ENCODE data around the gene PNN. TPM values are rescaled to one million over a fixed set of nuclear protein-coding genes. Genes with fewer than 3 reads are reported as not detected.

PNN gene
- total RNA-seq, 4 donors from 2014 or later = 9.2 to 16.2 (median 13.7) TPM

DNA sequence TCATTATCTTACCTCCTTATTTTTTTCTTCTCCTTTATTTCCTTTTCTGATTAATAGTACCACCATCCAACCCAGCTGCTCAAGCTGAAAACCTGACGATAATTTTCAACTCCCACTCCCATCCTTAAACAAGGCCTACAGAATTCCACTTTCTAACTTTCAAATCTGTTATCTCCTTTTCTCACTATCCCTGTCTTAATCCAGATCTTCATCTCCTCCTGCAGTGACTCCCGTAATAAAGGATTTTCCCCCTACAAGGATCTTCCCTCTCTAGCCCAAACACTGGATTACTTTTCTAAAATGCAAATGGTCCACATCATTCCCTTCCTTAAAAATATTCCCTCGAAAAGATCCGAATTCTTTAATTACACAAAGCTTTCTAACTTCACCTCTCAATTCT is 6.5 kb upstream of the PNN start:
- peaks cover 20 to 23% of the 10 kb centered on the region in 2 donors for H3K4me1 ChIP-seq
- intact Hi-C loops (cut with DNase I; ENCODE audit: low total_unique reads) = no loop called here
- no peak for ATAC-seq

DNA sequence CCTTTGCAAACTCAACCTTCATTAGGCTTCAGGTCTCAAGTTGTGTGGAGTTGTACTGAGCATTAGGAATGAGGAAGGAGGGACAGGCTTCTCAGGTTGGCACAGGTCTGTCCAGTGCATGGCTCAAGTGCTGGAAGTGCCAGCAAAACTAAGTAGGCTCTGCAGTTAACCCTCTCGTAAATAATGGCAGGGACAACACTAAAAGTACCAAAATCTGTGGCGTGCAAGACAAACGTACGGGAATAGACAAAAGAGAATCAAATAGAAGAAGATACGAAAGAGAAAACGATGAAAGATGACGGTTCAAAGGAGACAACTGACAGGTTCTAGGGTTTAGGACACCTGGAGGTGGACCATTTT is 5.5 kb upstream of the PNN start:
- no peaks in the 10 kb centered on the region for H3K9me3 ChIP-seq
- H3K4me1 ChIP-seq = peaks cover 20 to 23% of the 10 kb centered on the region in 2 donors
- peak; percentile 37 to 59 for ATAC-seq

More for the DNA sequence above, 6.5 kb upstream of the PNN start:
- Histone ChIP-seq H3K9me3 (no peaks in the 10 kb centered on the region), H3K27me3 (no peaks in the 10 kb centered on the region), H3K4me3 (peak overlapping the region in 3 of 4 donors; percentile 85 to 98 (median 92)), H3K27ac (peak overlapping the region; percentile 97 to 99 (median 98)), H3K36me3 (no peaks in the 10 kb centered on the region)
- TF ChIP-seq, protein P1, sequence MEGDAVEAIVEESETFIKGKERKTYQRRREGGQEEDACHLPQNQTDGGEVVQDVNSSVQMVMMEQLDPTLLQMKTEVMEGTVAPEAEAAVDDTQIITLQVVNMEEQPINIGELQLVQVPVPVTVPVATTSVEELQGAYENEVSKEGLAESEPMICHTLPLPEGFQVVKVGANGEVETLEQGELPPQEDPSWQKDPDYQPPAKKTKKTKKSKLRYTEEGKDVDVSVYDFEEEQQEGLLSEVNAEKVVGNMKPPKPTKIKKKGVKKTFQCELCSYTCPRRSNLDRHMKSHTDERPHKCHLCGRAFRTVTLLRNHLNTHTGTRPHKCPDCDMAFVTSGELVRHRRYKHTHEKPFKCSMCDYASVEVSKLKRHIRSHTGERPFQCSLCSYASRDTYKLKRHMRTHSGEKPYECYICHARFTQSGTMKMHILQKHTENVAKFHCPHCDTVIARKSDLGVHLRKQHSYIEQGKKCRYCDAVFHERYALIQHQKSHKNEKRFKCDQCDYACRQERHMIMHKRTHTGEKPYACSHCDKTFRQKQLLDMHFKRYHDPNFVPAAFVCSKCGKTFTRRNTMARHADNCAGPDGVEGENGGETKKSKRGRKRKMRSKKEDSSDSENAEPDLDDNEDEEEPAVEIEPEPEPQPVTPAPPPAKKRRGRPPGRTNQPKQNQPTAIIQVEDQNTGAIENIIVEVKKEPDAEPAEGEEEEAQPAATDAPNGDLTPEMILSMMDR (IDR thresholded peaks at IDR 0.05 in 4 of 5, conservative IDR thresholded peaks at IDR 0.05 in 1 of 5) = no peak
- no peak for TF ChIP-seq POLR2A (IDR thresholded peaks at IDR 0.05)
- in situ Hi-C loops (cut with MboI; ENCODE audit: low sequenced_read_pairs in 4 of 4) = no loop called here
- no peak for DNase-seq

DNA sequence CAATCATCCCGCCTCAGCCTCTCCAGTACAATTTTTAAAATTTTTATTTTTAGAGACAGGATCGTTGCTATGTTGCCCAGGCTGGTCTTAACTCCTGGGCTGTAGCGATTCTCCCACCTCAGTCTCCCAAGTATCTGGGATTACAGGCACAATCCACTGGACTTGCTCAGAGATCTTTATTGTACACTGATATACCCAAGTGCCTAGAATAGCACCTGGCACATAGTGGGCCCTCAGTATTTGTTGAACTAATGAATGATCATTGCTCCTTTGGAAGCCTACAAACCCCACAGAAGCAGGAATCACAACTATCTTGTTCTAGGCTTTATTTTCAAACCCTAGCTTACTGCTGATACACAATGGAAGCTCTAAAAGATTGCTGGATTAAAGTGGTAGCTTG is 1.9 kb upstream of the PNN start:
- DNase-seq (no peak), ATAC-seq (no peak)
- no peaks in the 10 kb centered on the region for H3K27me3 ChIP-seq
- no peak overlapping the region for H3K27ac ChIP-seq
- H3K4me3 ChIP-seq = no peak overlapping the region
- intact Hi-C loops (cut with DNase I; ENCODE audit: low total_unique reads) (loop anchor here (5.0 kb wide), 2 partner anchors 194 to 1976 kb away; partner anchors contain the start of gene MIPOL1), in situ Hi-C loops (cut with MboI; ENCODE audit: low sequenced_read_pairs in 4 of 4) (loop anchor here in 2 of 4 donors (5.0 to 10.0 kb wide), 5 partner anchors 58 to 262 kb away; partner anchors contain the start of genes GEMIN2 (in 2 of the 2) and FBXO33 (in 1 of the 2))
- peaks cover 0 to 17% of the 10 kb centered on the region in 2 donors for H3K36me3 ChIP-seq
- H3K9me3 ChIP-seq = no peaks in the 10 kb centered on the region
- TF ChIP-seq, protein P1 (IDR thresholded peaks at IDR 0.05 in 4 of 5, conservative IDR thresholded peaks at IDR 0.05 in 1 of 5) = no peak
- no peak for TF ChIP-seq POLR2A (IDR thresholded peaks at IDR 0.05)
- H3K4me1 ChIP-seq = peaks cover 30 to 35% of the 10 kb centered on the region in 2 donors

More for the DNA sequence above, 5.5 kb upstream of the PNN start:
- DNase-seq = no peak
- no peaks in the 10 kb centered on the region for H3K27me3 ChIP-seq
- peak overlapping the region; percentile 85 to 98 (median 93) for H3K4me3 ChIP-seq
- H3K27ac ChIP-seq = peak overlapping the region; percentile 97 to 99 (median 98)
- in situ Hi-C loops (cut with MboI; ENCODE audit: low sequenced_read_pairs in 4 of 4) (no loop called here), intact Hi-C loops (cut with DNase I; ENCODE audit: low total_unique reads) (no loop called here)
- no peak for TF ChIP-seq POLR2A (IDR thresholded peaks at IDR 0.05)
- TF ChIP-seq, protein P1 (IDR thresholded peaks at IDR 0.05 in 4 of 5, conservative IDR thresholded peaks at IDR 0.05 in 1 of 5) = no peak
- no peaks in the 10 kb centered on the region for H3K36me3 ChIP-seq

DNA sequence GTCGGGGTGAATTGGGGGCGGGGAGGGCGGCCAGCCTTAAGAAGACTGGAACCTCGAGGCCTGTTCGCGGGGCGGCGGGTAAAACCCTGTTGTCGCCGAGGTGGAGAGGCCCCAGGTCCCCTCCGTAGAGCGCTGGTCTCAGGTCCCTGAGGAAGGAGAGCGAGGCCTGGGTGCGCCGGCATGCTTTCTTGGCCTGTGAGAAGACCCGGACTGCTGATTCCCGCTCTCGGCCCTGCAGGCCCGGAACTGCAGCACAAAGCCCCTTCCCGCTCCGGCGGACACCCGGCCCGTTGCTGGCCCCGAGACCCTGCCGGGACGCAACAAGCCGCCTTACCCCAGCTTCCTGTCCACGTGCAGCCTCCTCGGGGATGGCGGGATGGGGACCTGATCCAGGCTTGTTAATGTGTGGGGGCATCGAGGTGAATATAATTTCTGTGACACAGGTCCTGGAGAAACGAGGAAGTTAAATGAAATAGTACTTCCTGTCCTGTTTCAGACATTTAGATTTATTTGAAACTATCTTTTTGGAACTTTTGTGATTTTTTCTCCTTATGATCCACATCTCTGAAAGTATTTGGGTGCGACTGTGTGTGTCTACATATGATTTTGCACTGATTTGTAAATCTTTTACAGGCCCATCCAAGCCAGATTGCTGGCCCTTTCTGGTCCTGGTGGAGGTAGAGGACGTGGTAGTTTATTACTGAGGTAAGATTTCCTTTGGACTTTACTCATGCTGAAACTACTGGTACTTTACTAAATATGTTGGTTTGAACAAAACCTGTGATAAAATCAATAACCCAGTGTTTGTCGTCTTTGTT is 600 bp downstream of the PNN start:
- H3K27ac ChIP-seq = peak overlapping the region; percentile 90 to 95 (median 93)
- H3K27me3 ChIP-seq = no peaks in the 10 kb centered on the region
- peaks cover 18 to 21% of the 10 kb centered on the region in 2 donors for H3K4me1 ChIP-seq
- in situ Hi-C loops (cut with MboI; ENCODE audit: low sequenced_read_pairs in 4 of 4) (loop anchor here in 2 of 4 donors (10.0 kb wide), 4 partner anchors 61 to 259 kb away; partner anchors contain the start of genes FBXO33 (in 1 of the 2) and GEMIN2 (in 1 of the 2)), intact Hi-C loops (cut with DNase I; ENCODE audit: low total_unique reads) (loop anchor here (1.0 kb wide), 2 partner anchors 92 to 256 kb away; no protein-coding TSS in a partner anchor)
- DNase-seq = no peak
- no peak for TF ChIP-seq POLR2A (IDR thresholded peaks at IDR 0.05)
- TF ChIP-seq, protein P1 (IDR thresholded peaks at IDR 0.05 in 4 of 5, conservative IDR thresholded peaks at IDR 0.05 in 1 of 5) = no peak
- H3K9me3 ChIP-seq = no peaks in the 10 kb centered on the region
- H3K36me3 ChIP-seq = peaks cover 0 to 42% of the 10 kb centered on the region in 2 donors
- peak; percentile 9 to 11 for ATAC-seq
- H3K4me3 ChIP-seq = peak overlapping the region; percentile 71 to 96 (median 88)
